Neural progenitor cell (in vitro differentiated cells): ENCODE data around the gene PIK3CG. TPM values are rescaled to one million over a fixed set of nuclear protein-coding genes. Genes with fewer than 3 reads are reported as not detected.
"Not testable (repeated sequence)": the region's sequence is repeated elsewhere in the genome, so short reads cannot be mapped to it uniquely, and the experiment has no call there.

Source experiments
- DNase-seq: peaks from one replicate; pipeline ENCODE4 v3.0.0-alpha.2; 2016; ENCODE audit warnings: low spot score
- H2AFZ ChIP-seq: fragments of 200-600 bp; sonication (generic); replicated peaks from 2 replicates; pipeline ENCODE4 v1.6.1; 2016; ENCODE audit warnings: antibody characterized with exemption
- H3F3A ChIP-seq: fragments of 200-600 bp; sonication (generic); 2 replicates; pipeline ENCODE4 v1.6.1; 2016; ENCODE audit warnings: antibody characterized with exemption, low read depth
- H3K27ac ChIP-seq: fragments of 200-600 bp; sonication (generic); 2 replicates; pipeline ENCODE4 v1.5.1; 2016; ENCODE audit warnings: mild to moderate bottlenecking
- H3K27me3 ChIP-seq: fragments of 200-600 bp; sonication (generic); 2 replicates; pipeline ENCODE4 v1.6.1; 2016; ENCODE audit warnings: mild to moderate bottlenecking, moderate library complexity
- H3K36me3 ChIP-seq: fragments of 200-600 bp; sonication (generic); 2 replicates; pipeline ENCODE4 v1.5.1; 2016
- H3K4me1 ChIP-seq: fragments of 200-600 bp; sonication (generic); 2 replicates; pipeline ENCODE4 v1.6.1; 2016; ENCODE audit warnings: mixed run types
- H3K4me2 ChIP-seq: fragments of 200-600 bp; sonication (generic); 2 replicates; pipeline ENCODE4 v1.6.1; 2016
- H3K4me3 ChIP-seq: fragments of 200-600 bp; sonication (generic); 2 replicates; pipeline ENCODE4 v1.5.1; 2016
- H3K79me2 ChIP-seq: fragments of 200-600 bp; sonication (generic); 2 replicates; pipeline ENCODE4 v1.6.1; 2016; ENCODE audit warnings: low read depth
- H3K9ac ChIP-seq: fragments of 200-600 bp; sonication (generic); 2 replicates; pipeline ENCODE4 v1.6.1; 2016
- H3K9me3 ChIP-seq: fragments of 200-600 bp; sonication (generic); 2 replicates; pipeline ENCODE4 v1.5.1; 2016; ENCODE audit warnings: low read depth
- H4K20me1 ChIP-seq: fragments of 200-600 bp; sonication (generic); 2 replicates; pipeline ENCODE4 v1.6.1; 2016; ENCODE audit warnings: low read depth
- H3K27ac Mint-ChIP-seq: 3 replicates; pipeline ENCODE4 v1.8.0; 2021; ENCODE audit warnings: mixed read lengths
- H3K27me3 Mint-ChIP-seq: 2 replicates; pipeline ENCODE4 v1.8.0; 2022; ENCODE audit warnings: low read depth, mild to moderate bottlenecking, inconsistent platforms, moderate library complexity, mixed read lengths; ENCODE audit not compliant: insufficient read depth
- H3K36me3 Mint-ChIP-seq: 3 replicates; pipeline ENCODE4 v1.8.0; 2021; ENCODE audit warnings: mixed read lengths
- H3K4me1 Mint-ChIP-seq: 3 replicates; pipeline ENCODE4 v1.8.0; 2021; ENCODE audit warnings: mixed read lengths
- H3K4me3 Mint-ChIP-seq: 3 replicates; pipeline ENCODE4 v1.8.0; 2021; ENCODE audit warnings: mild to moderate bottlenecking, moderate library complexity, mixed read lengths
- H3K9me3 Mint-ChIP-seq: 3 replicates; pipeline ENCODE4 v1.8.0; 2020; ENCODE audit warnings: mixed read lengths
- EZH2 ChIP-seq: fragments of 200-600 bp; sonication (generic); IDR thresholded peaks from 2 replicates; pipeline ENCODE4 v1.6.1; 2017; ENCODE audit warnings: antibody characterized with exemption, mild to moderate bottlenecking, moderate library complexity
- EZH2phosphoT487 ChIP-seq: fragments of 200-600 bp; sonication (generic); IDR thresholded peaks from 2 replicates; pipeline ENCODE4 v1.6.1; 2017; ENCODE audit warnings: antibody characterized with exemption
- total RNA-seq: library from RNA; depleted of rRNA; stranded (reverse); fragments of >200 nt; gene quantifications from 2 replicates; pipeline ENCODE4 v1.2.3, GENCODE V29; 2015; ENCODE audit warnings: low replicate concordance
- TF ChIP-seq, protein P1 (sequence below): fragments of 200-600 bp; sonication (generic); IDR thresholded peaks from 2 replicates; pipeline ENCODE4 v1.5.1; 2017; ENCODE audit warnings: antibody characterized with exemption, mild to moderate bottlenecking

Gene PIK3CG
- total RNA-seq, 1 donor from 2014 or later: not detected

DNA sequence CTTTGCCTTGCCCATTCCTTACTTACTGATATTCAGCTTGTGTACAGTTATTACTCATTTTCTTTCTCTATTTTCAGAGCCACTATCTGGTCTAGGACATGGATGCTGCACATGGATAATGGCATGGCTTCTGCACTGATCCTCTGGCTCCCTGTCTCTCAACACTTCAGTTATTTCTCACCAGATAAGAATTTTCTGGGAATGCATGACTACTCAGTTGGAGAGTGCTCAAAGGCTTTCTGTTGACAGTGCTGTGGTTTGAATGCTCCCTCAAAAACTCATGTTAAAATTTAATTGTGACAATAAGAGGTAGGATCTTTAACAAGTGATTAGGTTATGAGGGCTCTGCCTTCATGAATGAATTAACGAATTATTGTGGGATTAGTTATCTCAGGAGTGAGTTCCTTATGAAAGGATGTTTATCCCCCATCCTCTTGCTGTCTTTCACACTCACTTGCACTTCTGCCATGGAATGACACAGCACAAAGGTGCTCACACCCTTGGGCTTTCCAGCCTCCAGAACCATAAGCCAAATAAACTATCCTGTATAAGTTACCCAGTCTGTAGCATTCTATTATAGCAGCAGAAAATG lies 16.1 kb upstream of the PIK3CG start:
- no peaks in the 10 kb centered on the region for H3K4me1 ChIP-seq
- no peak overlapping the region for H3K9ac ChIP-seq
- H3K36me3 ChIP-seq: no peaks in the 10 kb centered on the region
- no peak overlapping the region for H3K4me3 ChIP-seq
- H3K27me3 ChIP-seq: no peaks in the 10 kb centered on the region
- no peak overlapping the region for H3K4me3 Mint-ChIP-seq
- no peaks in the 10 kb centered on the region for H3F3A ChIP-seq
- H3K27ac Mint-ChIP-seq: no peak overlapping the region
- H3K27me3 Mint-ChIP-seq: no peaks in the 10 kb centered on the region
- no peak overlapping the region for H3K4me2 ChIP-seq
- no peaks in the 10 kb centered on the region for H3K9me3 ChIP-seq
- no peaks in the 10 kb centered on the region for H3K79me2 ChIP-seq
- H2AFZ ChIP-seq: no peak overlapping the region
- H3K36me3 Mint-ChIP-seq: no peaks in the 10 kb centered on the region
- H3K27ac ChIP-seq: no peak overlapping the region
- no peak for DNase-seq
- no peaks in the 10 kb centered on the region for H3K4me1 Mint-ChIP-seq
- TF ChIP-seq EZH2: no peak
- TF ChIP-seq, protein P1, sequence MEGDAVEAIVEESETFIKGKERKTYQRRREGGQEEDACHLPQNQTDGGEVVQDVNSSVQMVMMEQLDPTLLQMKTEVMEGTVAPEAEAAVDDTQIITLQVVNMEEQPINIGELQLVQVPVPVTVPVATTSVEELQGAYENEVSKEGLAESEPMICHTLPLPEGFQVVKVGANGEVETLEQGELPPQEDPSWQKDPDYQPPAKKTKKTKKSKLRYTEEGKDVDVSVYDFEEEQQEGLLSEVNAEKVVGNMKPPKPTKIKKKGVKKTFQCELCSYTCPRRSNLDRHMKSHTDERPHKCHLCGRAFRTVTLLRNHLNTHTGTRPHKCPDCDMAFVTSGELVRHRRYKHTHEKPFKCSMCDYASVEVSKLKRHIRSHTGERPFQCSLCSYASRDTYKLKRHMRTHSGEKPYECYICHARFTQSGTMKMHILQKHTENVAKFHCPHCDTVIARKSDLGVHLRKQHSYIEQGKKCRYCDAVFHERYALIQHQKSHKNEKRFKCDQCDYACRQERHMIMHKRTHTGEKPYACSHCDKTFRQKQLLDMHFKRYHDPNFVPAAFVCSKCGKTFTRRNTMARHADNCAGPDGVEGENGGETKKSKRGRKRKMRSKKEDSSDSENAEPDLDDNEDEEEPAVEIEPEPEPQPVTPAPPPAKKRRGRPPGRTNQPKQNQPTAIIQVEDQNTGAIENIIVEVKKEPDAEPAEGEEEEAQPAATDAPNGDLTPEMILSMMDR: no peak
- TF ChIP-seq EZH2phosphoT487: no peak
- no peaks in the 10 kb centered on the region for H4K20me1 ChIP-seq
- no peaks in the 10 kb centered on the region for H3K9me3 Mint-ChIP-seq

DNA sequence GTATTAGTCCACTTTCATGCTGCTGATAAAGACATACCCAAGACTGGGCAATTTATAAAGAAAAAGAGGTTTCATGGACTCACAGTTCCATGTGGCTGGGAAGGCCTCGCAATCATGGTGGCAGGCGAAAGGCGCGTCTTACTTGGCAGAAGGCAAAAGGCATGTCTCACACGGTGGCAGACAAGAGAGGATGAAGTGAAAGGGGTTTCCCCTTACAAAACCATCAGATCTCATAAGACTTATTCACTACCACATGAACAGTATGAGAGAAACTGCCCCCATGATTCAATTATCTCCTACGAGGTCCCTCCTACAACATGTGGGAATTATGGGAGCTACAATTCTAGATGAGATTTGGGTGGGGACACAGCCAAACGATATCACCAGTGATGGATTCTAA lies 13.4 kb upstream of the PIK3CG start:
- not testable (repeated sequence) for H3K36me3 Mint-ChIP-seq, H3K4me1 ChIP-seq, H3F3A ChIP-seq, H4K20me1 ChIP-seq, H3K27ac Mint-ChIP-seq, H3K79me2 ChIP-seq, H3K9me3 Mint-ChIP-seq, H3K4me2 ChIP-seq, H3K4me1 Mint-ChIP-seq, H3K27me3 Mint-ChIP-seq, H3K27me3 ChIP-seq, H3K36me3 ChIP-seq, H3K4me3 ChIP-seq, H2AFZ ChIP-seq, DNase-seq, H3K4me3 Mint-ChIP-seq, H3K9me3 ChIP-seq, H3K9ac ChIP-seq, H3K27ac ChIP-seq

DNA sequence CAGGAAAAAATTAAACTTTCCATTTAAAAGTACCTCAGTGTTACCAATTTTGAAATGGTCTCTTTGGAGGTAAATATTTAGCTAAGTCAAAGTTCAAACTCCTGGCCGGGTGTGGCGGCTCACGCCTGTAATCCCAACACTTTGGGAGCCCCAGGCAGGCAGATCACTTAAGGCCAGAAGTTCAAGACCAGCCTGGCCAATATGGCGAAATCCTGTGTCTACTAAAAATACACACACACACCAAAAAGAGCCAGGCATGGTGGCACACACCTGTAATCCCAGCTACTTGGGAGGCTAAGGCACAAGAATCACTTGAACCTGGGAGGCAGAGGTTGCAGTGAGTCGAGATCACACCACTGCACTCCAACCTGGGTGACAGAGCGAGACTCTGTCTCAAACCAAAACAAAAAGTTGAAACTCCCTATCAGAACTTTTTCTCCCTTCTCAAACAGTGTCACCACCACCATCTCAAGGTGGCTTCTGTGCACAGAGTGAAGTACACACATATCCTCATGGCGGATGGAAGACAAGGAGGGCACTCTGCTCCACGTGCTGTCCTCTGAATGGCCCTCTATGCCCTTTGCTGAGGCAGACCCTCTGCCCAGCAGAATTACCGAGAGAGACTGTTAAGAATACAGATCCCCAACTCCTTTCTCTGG lies 11.7 kb upstream of the PIK3CG start:
- Histone ChIP-seq H4K20me1 (no peaks in the 10 kb centered on the region), H3K79me2 (no peaks in the 10 kb centered on the region), H2AFZ (no peak overlapping the region), H3K9ac (no peak overlapping the region), H3K9me3 (no peaks in the 10 kb centered on the region), H3K4me1 (no peaks in the 10 kb centered on the region), H3K27ac (no peak overlapping the region), H3K4me3 (no peak overlapping the region), H3F3A (no peaks in the 10 kb centered on the region), H3K4me2 (no peak overlapping the region), H3K36me3 (no peaks in the 10 kb centered on the region), H3K27me3 (no peaks in the 10 kb centered on the region)
- Mint-ChIP-seq H3K4me3 (no peak overlapping the region), H3K36me3 (no peaks in the 10 kb centered on the region), H3K27ac (no peak overlapping the region), H3K4me1 (peaks cover 5% of the 10 kb centered on the region), H3K9me3 (no peaks in the 10 kb centered on the region), H3K27me3 (peaks cover 2% of the 10 kb centered on the region)
- no peak for DNase-seq
- TF ChIP-seq EZH2phosphoT487: no peak
- TF ChIP-seq, protein P1: no peak
- TF ChIP-seq EZH2: no peak

DNA sequence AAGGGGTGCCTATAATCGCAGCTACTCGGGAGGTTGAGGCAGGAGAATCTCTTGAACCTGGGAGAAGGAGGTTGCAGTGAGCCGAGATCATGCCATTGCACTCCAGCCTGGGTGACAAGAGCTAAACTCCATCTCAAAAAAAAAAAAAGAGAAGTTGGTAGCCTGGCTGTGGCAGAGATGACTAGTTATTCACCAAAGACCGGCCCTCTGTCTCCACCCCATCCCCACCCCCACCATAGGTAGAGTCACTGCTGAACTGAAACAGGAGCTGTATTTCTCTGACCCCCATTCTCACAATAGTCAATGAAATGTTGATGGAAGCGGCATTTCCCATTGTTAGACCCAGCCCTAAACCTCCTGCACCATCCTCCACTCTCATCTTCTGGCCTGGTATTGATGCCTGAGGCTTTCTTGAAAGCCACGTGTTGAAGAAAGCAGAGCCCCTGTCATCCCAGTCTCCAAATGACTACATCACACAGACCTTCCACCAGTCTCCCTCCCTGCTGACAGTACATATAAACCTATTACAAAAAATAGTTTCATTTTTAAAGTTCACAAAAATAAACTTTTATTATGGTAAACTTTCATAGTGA lies 9.4 kb upstream of the PIK3CG start:
- Mint-ChIP-seq H3K4me3 (no peak overlapping the region), H3K9me3 (no peaks in the 10 kb centered on the region), H3K36me3 (no peaks in the 10 kb centered on the region), H3K27ac (no peak overlapping the region), H3K4me1 (peaks cover 5% of the 10 kb centered on the region), H3K27me3 (peaks cover 2% of the 10 kb centered on the region)
- Histone ChIP-seq H3F3A (no peaks in the 10 kb centered on the region), H3K9ac (no peak overlapping the region), H3K27ac (no peak overlapping the region), H3K4me2 (no peak overlapping the region), H3K27me3 (no peaks in the 10 kb centered on the region), H2AFZ (no peak overlapping the region), H3K4me3 (no peak overlapping the region), H3K36me3 (no peaks in the 10 kb centered on the region), H4K20me1 (no peaks in the 10 kb centered on the region), H3K9me3 (no peaks in the 10 kb centered on the region), H3K79me2 (no peaks in the 10 kb centered on the region), H3K4me1 (no peaks in the 10 kb centered on the region)
- TF ChIP-seq EZH2phosphoT487 (no peak), EZH2 (no peak)
- TF ChIP-seq, protein P1: no peak
- DNase-seq: no peak
